H54 (cell line): Measurements from ENCODE around the gene MAGI3.
"Not testable (repeated sequence)": the region's sequence is repeated elsewhere in the genome, so short reads cannot be mapped to it uniquely, and the experiment has no call there.

ENCODE experiments used
- DNase-seq: peaks from one replicate; pipeline ENCODE4 v3.0.0; 2011; ENCODE audit warnings: low spot score, mixed read lengths; ENCODE audit not compliant: insufficient read length
- FAIRE-seq: peaks from 3 replicates; lab custom pipeline; 2011; peaks lifted over from hg19 to GRCh38; lab: Jason Lieb, UNC
- POLR2A ChIP-seq: IDR thresholded peaks from 2 replicates; pipeline ENCODE4 v1.6.1; 2011; ENCODE audit warnings: low read depth, mild to moderate bottlenecking, low read length

MAGI3 gene

GRCh38 chr1:113409363-113409762, 19.0 kb downstream of the MAGI3 start:
- DNase-seq, result no peak
- no peak for TF ChIP-seq POLR2A
- FAIRE-seq, result peak; percentile 15

GRCh38 chr1:113412020-113412419, 21.7 kb downstream of the MAGI3 start:
- not testable (repeated sequence) for DNase-seq, FAIRE-seq

GRCh38 chr1:113415310-113416070, 25.2 kb downstream of the MAGI3 start:
- TF ChIP-seq POLR2A, result no peak
- FAIRE-seq (peak; percentile 78), DNase-seq (no peak)

GRCh38 chr1:113416071-113416470, 25.8 kb downstream of the MAGI3 start:
- not testable (repeated sequence) for DNase-seq, FAIRE-seq

GRCh38 chr1:113416496-113416895, 26.2 kb downstream of the MAGI3 start:
- FAIRE-seq (peak; percentile 62), DNase-seq (no peak)
- TF ChIP-seq POLR2A, result no peak

GRCh38 chr1:113422315-113423068, 32.2 kb downstream of the MAGI3 start:
- TF ChIP-seq POLR2A, result no peak
- DNase-seq (no peak), FAIRE-seq (no peak)

GRCh38 chr1:113423826-113424225, 33.5 kb downstream of the MAGI3 start:
- FAIRE-seq (no peak), DNase-seq (no peak)
- no peak for TF ChIP-seq POLR2A

GRCh38 chr1:113429461-113430153, 39.3 kb downstream of the MAGI3 start:
- TF ChIP-seq POLR2A, result no peak
- FAIRE-seq (peak; percentile 96), DNase-seq (peak; percentile 5)

GRCh38 chr1:113433184-113433583, 42.9 kb downstream of the MAGI3 start:
- no peak for TF ChIP-seq POLR2A
- no peak for DNase-seq
- FAIRE-seq, result peak; percentile 11

- TF ChIP-seq POLR2A, result no peak
- peak; percentile 57 for FAIRE-seq
- no peak for DNase-seq
Observed at GRCh38 chr1:113434081-113434873, 44.0 kb downstream of the MAGI3 start.

- TF ChIP-seq POLR2A, result no peak
- DNase-seq (no peak), FAIRE-seq (no peak)
Observed at GRCh38 chr1:113434874-113435175, 44.5 kb downstream of the MAGI3 start.

GRCh38 chr1:113437554-113438341, 47.4 kb downstream of the MAGI3 start:
- DNase-seq (no peak), FAIRE-seq (no peak)
- TF ChIP-seq POLR2A, result no peak
